VCaP (cell line): Measurements from ENCODE around the gene CYSTM1.

Experiments
- H3K27ac ChIP-seq: fragments of 450-650 bp; 2 replicates; pipeline ENCODE4 v1.5.1; 2017
- TF ChIP-seq, protein P1 (sequence below): fragments of 450-650 bp; conservative IDR thresholded peaks from 2 replicates; pipeline ENCODE4 v1.5.1; 2017; ENCODE audit warnings: mild to moderate bottlenecking, moderate library complexity

The CYSTM1 gene

DNA sequence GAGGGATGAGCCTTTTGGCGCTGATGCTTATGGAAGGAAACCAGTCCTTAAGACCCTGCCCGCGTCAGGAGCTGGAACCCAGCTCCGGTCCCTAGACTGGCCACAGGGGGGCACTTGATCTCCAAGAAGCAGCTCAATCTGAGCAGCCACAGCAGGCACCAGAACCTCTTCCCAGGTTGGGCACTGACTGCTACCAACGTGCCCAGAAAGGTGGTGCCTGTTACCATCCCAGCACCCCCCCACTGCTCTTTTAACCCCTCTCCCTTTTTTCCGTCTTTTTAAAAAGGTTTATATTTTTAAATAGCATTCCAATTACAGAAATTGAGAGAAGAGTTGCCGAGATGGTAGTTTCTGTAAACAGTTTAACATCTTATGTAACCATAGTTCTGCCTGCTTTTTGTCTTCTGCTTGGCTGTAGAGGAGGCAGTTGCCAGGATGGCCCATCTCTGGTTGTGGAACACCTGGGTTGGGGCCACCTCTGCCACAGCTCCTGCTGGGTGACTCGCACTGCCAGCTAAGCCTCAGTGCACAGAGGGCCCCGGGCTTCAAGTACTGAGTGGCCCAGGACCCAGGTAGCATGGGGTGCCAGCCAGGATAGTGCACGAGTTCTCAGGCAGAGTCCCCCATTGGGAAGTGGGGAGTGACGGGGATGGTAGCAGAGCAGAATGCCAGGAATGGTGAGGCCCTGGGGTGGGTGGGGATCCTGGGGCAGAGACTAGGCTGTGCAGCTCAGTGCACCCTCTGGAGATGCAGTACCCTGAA is 65.1 kb downstream of the CYSTM1 start:
- H3K27ac ChIP-seq: no peak overlapping the region
- TF ChIP-seq, protein P1, sequence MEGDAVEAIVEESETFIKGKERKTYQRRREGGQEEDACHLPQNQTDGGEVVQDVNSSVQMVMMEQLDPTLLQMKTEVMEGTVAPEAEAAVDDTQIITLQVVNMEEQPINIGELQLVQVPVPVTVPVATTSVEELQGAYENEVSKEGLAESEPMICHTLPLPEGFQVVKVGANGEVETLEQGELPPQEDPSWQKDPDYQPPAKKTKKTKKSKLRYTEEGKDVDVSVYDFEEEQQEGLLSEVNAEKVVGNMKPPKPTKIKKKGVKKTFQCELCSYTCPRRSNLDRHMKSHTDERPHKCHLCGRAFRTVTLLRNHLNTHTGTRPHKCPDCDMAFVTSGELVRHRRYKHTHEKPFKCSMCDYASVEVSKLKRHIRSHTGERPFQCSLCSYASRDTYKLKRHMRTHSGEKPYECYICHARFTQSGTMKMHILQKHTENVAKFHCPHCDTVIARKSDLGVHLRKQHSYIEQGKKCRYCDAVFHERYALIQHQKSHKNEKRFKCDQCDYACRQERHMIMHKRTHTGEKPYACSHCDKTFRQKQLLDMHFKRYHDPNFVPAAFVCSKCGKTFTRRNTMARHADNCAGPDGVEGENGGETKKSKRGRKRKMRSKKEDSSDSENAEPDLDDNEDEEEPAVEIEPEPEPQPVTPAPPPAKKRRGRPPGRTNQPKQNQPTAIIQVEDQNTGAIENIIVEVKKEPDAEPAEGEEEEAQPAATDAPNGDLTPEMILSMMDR: peak; percentile 77

DNA sequence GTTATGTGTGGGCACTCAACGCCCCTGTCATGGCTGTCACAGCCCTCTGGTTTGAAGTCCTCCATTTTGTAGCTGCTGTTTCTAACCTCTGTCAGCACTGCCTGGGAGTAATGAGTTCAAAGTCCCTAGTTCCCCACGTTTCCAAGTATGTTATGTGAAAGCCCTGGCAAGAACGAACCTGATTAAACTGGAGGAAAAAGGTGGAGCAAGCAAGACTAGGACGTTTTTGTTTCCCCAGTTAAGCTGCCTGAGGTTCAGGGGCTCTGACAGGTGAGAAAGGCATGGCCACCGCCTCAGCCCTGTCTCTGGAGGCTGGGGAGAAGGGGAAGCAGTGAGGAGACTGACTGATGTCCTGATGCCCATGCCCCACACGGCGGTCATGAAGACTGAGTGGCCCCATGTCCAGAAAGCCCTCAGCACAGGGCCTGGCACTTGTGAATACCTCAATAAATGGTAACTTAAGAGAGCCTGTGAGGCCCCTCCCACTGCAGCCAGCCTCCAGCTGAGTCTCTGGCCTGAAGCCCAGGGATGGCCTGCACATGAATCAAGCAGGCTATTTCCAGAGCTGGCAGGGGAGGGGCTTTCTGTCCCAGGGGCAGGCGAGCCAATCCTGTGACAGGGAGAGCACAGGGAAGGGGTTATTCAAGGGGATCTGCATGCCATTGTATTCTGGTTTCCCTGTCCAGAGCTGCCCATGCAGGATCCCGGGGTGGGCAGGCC is 66.2 kb downstream of the CYSTM1 start:
- TF ChIP-seq, protein P1: no peak

DNA sequence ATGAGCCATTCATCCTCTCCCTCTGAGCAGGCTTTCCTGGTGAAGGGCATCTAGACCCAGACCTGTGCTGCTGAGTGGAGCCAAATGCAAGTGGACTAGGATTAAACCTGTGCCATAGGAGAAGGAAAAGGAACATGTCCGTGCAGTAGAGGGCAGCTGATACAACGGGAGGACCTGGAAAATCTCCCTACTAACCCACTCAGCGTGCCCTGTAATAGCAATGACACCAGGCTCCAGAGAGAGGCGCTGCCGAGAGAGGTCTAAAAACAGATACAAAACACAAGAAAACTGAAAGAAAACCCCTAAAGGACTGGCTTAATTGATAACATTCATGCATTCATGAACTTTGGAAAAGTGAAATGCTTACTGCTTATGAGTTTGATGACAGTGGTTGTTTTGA is 67.1 kb downstream of the CYSTM1 start:
- H3K27ac ChIP-seq: peak overlapping the region; percentile 36; the same call in 1 of the 2 replicates

More for the DNA sequence above, 66.2 kb downstream of the CYSTM1 start:
- H3K27ac ChIP-seq: peak overlapping the region; percentile 36; the same call in 1 of the 2 replicates

DNA sequence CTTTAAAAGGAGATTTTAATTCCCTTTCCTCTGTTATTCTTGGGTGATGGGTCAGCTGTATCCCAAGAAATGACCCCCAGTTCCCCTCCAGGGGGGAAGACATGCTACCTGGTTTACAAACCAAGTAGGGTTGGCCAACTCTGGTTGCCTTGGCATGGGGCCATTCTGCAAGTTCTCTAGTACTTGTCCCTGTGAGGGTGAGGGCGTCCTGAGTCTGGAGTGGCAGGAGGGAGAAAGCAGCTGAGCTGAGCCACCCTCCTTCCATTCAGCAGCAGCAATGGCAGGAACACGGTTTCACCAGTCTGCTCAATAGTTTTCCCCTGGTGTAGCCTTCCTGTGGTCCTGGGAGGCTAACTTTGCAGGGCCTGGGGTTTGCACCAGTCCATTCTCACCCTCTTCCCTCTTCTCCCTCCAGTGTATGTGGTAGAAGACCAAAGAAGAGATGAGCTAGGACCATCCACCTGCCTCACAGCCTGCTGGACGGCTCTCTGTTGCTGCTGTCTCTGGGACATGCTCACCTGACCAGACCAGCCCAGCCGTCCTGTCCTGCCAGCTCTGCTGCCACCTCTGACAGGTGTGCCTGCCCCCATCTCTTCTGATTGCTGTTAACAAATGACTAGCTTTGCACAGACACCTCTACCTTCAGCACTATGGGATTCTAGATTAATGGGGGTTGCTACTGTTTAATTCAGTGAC is 68.0 kb downstream of the CYSTM1 start:
- H3K27ac ChIP-seq: no peak overlapping the region
- TF ChIP-seq, protein P1: no peak

More for the DNA sequence above, 67.1 kb downstream of the CYSTM1 start:
- TF ChIP-seq, protein P1: no peak

DNA sequence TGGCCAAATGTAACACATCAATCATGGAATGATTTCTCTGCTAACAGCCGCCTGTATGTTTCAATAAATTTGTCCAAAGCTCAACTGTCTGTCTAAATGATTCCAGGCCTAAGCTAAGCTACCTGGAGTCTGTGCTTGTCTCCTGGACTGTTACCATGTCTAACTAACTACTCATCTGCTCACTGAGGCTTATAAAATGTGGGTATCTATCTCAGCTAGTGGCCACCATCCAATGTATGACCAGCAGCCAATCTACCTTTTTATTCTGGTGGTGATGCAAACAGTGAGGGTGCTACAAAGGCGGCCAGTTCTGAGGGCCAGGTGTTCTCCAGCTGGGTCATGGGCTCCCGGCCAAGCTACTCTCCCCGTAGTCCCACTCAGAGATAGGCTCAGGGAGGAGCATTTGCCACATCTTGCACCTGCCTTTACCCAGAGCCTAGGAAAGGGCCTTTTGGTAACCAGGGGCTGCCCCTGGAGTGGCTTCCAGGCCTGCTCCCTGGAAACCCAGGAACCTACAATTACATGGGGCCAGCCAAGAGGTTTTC is 68.8 kb downstream of the CYSTM1 start:
- TF ChIP-seq, protein P1: no peak
- no peak overlapping the region for H3K27ac ChIP-seq

DNA sequence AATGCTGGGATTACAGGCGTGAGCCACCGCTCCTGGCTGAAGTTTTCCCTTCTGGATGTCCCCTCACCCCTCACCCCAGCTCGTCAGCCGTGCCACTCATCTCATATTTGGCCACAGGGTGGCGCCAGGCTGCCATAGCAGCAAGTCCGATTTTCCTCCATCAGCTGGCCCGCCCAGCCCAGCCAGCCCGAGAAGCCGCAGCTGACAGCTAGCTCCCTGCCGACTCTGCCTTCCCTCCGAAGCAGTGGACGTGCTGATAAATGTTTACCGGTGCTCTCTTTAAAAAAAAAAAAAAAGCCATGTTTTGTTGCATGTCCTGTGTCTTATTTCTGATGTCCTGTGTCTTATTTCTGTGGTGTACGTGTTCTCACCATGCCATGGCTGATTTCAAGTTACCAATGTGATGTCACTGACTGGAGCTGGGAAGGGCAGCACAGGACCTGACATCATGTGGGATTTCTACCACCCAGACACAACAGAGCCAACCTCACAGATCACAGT is 69.6 kb downstream of the CYSTM1 start:
- no peak overlapping the region for H3K27ac ChIP-seq
- TF ChIP-seq, protein P1: peak; percentile 93
